Panc1 (cell line): ENCODE results near the gene TUBB4B. TPM values are rescaled to one million over a fixed set of nuclear protein-coding genes. Genes with fewer than 3 reads are reported as not detected.

Experiments
- ATAC-seq: fragments of 200-7000 bp; cut with Tn5 transposase; 2 replicates; pipeline ENCODE4 v1.9.1; 2020; ENCODE audit warnings: mild to moderate bottlenecking, moderate library complexity
- BruUV-seq: library from RNA; stranded (reverse); fragments of 400-500 nt; replicated peaks from 2 replicates; lab custom pipeline; 2021; lab: Mats Ljungman, UMichigan
- CTCF ChIA-PET: fragments of 300-600 bp; sonication (Branson Sonifier 250); formaldehyde crosslinking; loops from one replicate; lab custom pipeline; 2022; ENCODE audit warnings: antibody characterized with exemption; lab: Charles Lee
- POLR2A ChIA-PET: fragments of 300-600 bp; sonication (Branson Sonifier 250); formaldehyde crosslinking; loops from one replicate; lab custom pipeline; 2022; ENCODE audit warnings: antibody characterized with exemption; lab: Charles Lee
- DNase-seq: peaks from one replicate; pipeline ENCODE4 v3.0.0-alpha.2; 2010; ENCODE audit warnings: low read depth, low spot score
- H3K27ac ChIP-seq: 2 replicates; pipeline ENCODE4 v1.5.1; 2011; ENCODE audit warnings: mild to moderate bottlenecking, low read length, inconsistent platforms
- H3K27me3 ChIP-seq: fragments of 200-500 bp; sonication (Bioruptor generic); 2 replicates; pipeline ENCODE4 v1.6.0; 2014; ENCODE audit warnings: low read length, inconsistent platforms; ENCODE audit not compliant: control insufficient read depth, insufficient read depth
- H3K36me3 ChIP-seq: fragments of 200-500 bp; sonication (Bioruptor generic); 2 replicates; pipeline ENCODE4 v1.5.1; 2014; ENCODE audit warnings: inconsistent platforms, mild to moderate bottlenecking, low read length, moderate library complexity; ENCODE audit not compliant: control insufficient read depth, insufficient read depth
- H3K4me1 ChIP-seq: 2 replicates; pipeline ENCODE4 v1.5.1; 2011; ENCODE audit warnings: inconsistent platforms, mild to moderate bottlenecking, low read length, moderate library complexity; ENCODE audit not compliant: control insufficient read depth, insufficient read depth
- H3K4me3 ChIP-seq, 2 experiments: 2 replicates each; pipeline ENCODE4 v1.5.1; 2011 to 2012; ENCODE audit warnings: low read depth in 2 of 2, low read length in 2 of 2, mild to moderate bottlenecking in 2 of 2, inconsistent platforms in 1 of 2, moderate library complexity in 1 of 2
- H3K9me3 ChIP-seq: fragments of 200-500 bp; sonication (Bioruptor generic); 2 replicates; pipeline ENCODE4 v1.5.1; 2014; ENCODE audit warnings: low read depth, mild to moderate bottlenecking, inconsistent platforms, low read length, moderate library complexity; ENCODE audit not compliant: control insufficient read depth, insufficient read depth
- CTCF ChIP-seq: fragments of 450-650 bp; IDR thresholded peaks from 2 replicates; pipeline ENCODE4 v1.5.1; 2017; ENCODE audit warnings: mild to moderate bottlenecking
- POLR2AphosphoS5 ChIP-seq: IDR thresholded peaks from 2 replicates; pipeline ENCODE4 v1.6.1; 2012; ENCODE audit warnings: mild to moderate bottlenecking, low read depth, low read length, moderate library complexity
- REST ChIP-seq, 2 experiments: IDR thresholded peaks; 2 replicates each; pipeline ENCODE4 v1.6.1; 2011 to 2012; ENCODE audit warnings: low read depth in 2 of 2, control low read depth in 1 of 2, low read length in 1 of 2, mild to moderate bottlenecking in 1 of 2, moderate library complexity in 1 of 2; ENCODE audit not compliant: insufficient read depth in 1 of 2
- SIN3A ChIP-seq: IDR thresholded peaks from 2 replicates; pipeline ENCODE4 v1.6.1; 2012; ENCODE audit warnings: low read depth, mild to moderate bottlenecking, low read length, moderate library complexity, borderline replicate concordance; ENCODE audit not compliant: insufficient read depth
- TCF7L2 ChIP-seq: IDR thresholded peaks from 2 replicates; pipeline ENCODE4 v1.6.1; 2011; ENCODE audit warnings: mild to moderate bottlenecking, low read depth, low read length, inconsistent platforms
- in situ Hi-C: cut with HindIII; loops from 2 replicates; pipeline ENCODE4 v1.10.0; 2016; ENCODE audit warnings: low sequenced_read_pairs, low pct_unique_long_range_greater_than_20kb
- intact Hi-C: fragments of 100-400 bp; cut with micrococcal nuclease; formaldehyde crosslinking; loops from one replicate; pipeline ENCODE4 v1.10.0; 2022; ENCODE audit not compliant: unreplicated experiment
- total RNA-seq: library from RNA; stranded (reverse); gene quantifications from one replicate; pipeline ENCODE4 v1.2.1, GENCODE V29; 2021; ENCODE audit not compliant: unreplicated experiment

TUBB4B gene
- total RNA-seq, 1 experiment from 2014 or later = 265 TPM

DNA sequence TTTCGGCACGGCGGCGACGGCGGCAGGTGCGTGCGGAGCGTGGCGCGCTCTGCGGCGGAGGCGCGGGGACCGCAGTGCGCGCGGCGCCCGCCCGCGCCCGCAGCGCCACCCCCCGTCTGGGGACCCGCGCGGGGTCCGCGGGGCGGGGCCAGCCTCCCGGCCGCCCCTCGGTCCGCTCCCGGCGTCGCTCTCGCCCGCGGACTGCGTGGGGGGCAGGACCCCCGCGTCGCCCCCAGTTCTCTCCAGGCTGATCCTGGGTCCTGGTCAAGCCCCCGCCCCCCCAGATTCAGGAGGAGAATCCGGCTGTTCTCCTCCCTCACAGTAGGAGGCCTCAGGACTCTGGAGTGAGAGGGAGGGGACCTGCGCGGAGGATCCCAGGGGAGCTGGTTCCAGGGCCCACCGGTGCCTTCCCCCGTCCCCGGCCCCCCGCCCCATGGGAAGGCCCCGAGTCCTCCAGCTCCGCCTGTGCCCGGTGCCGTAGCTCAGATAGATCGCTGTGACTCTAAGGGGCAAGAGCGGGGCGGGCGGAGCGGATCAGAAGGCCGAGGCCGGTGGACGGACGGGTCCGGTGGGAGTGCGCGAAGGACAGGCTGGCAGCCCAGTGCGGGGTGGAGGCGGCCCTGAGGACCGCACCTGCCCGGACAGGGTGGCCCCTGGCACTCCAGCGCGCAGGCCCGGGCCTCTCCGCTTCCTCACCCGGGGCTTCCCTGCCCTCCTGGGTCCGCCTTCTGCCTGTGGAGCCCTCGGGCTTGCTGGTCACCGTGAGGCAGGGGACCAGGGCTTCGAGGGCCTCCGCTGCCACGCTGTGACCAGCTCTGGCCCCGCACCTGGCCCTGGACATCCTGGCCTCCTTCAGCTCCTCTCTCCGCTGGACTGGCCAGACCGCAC, 18.7 kb upstream of the TUBB4B start, which contains the start of gene RNF208:
TSS of gene RNF208 (minus strand) at position 51 of the 888 bp plus-strand sequence. CDS start 1,028 bp downstream, outside the sequence.
- BruUV-seq = no TSS peak
- ATAC-seq = peak; percentile 7
- TF ChIP-seq SIN3A = no peak
- no peak for TF ChIP-seq CTCF
- no peak for TF ChIP-seq POLR2AphosphoS5
- TF ChIP-seq TCF7L2 = no peak
- no peak for TF ChIP-seq REST (IDR thresholded peaks at IDR 0.05; ENCODE audit: insufficient read depth in 1 of 2, low read depth in 2 of 2, low read length in 1 of 2)
- no peak for DNase-seq
- peak within 1 kb of the TSS; percentile 69; the same call in 1 of the 2 replicates for H3K27ac ChIP-seq
- H3K36me3 ChIP-seq = peaks cover 2% of the 10 kb centered on the region; the same call in 1 of the 2 replicates
- ChIA-PET POLR2A (no interaction called here), CTCF (no interaction called here)
- H3K27me3 ChIP-seq = no peaks in the 10 kb centered on the region
- in situ Hi-C loops (no loop called here), intact Hi-C loops (no loop called here)
- peak within 1 kb of the TSS; percentile 50 to 67 for H3K4me3 ChIP-seq
- no peaks in the 10 kb centered on the region for H3K9me3 ChIP-seq
- H3K4me1 ChIP-seq = peaks cover 24% of the 10 kb centered on the region

DNA sequence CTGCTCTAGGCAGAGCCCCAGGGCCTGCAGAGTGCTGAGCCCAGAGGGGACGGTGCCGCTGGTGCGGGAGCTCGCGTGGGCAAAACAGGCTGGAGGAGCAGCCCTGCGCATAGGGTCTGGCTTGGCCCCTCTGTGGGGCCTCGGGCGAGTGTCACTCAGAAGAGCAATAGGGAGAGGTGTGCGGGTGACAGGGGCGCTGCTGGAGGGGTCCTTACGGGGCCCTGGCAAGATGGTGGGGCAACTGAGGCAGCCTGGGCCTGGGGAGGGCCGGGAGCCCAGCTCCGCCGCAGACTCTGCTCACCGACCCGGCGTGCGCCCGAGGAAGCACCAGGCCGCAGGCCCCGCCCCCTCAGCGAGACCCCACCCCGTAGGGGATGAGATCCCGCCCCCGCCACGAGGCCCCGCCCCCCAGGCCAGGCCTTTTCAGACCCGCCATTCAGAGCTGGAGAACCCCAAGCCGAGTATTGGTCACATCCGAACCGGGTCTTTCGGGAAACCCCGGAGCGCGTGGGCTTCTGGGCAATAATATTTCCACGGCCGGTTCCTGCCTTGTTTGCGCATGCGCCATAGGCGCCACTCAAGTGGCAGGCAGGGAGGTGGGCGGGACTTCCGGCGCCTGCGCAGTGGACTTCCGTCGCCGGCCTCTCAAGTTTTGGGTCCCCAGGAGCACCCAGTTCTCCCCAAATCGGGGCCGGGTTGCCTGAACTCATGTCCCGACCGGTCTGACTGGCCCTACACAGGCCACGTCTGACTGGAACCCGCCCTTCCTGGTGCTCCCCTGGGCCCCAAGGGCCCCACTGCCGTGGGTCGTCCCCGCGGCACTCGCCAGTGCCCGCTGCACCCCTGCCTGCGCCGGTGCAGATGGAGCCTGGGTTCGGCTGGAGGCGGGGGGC, 17.8 kb upstream of the TUBB4B start:
- in situ Hi-C loops = no loop called here

More for the DNA sequence above, 17.8 kb upstream of the TUBB4B start:
- H3K9me3 ChIP-seq = no peaks in the 10 kb centered on the region
- no TSS peak for BruUV-seq
- peak; percentile 88 for DNase-seq
- peak; percentile 72 for ATAC-seq
- CTCF ChIA-PET = interaction anchor here (0.6 to 0.7 kb wide), 2 partner anchors 11 to 13 kb away, joined by 3 to 10 read pairs; no protein-coding TSS in a partner anchor
- H3K27ac ChIP-seq = peak overlapping the region; percentile 82
- POLR2A ChIA-PET = interaction anchor here (0.6 kb wide), 2 partner anchors 17 to 193 kb away, joined by 5 to 8 read pairs; partner anchors contain the start of gene TUBB4B
- H3K4me1 ChIP-seq = peaks cover 25% of the 10 kb centered on the region
- TF ChIP-seq TCF7L2 (no peak), POLR2AphosphoS5 (peak; percentile 63), REST (IDR thresholded peaks at IDR 0.05; ENCODE audit: insufficient read depth in 1 of 2, low read depth in 2 of 2, low read length in 1 of 2) (no peak), CTCF (no peak), SIN3A (no peak)
- H3K4me3 ChIP-seq = peak overlapping the region; percentile 67 to 72
- peaks cover 2% of the 10 kb centered on the region; the same call in 1 of the 2 replicates for H3K36me3 ChIP-seq
- no peaks in the 10 kb centered on the region for H3K27me3 ChIP-seq
- intact Hi-C loops = no loop called here
